ENCODE data around the gene EMX1.

DNA sequence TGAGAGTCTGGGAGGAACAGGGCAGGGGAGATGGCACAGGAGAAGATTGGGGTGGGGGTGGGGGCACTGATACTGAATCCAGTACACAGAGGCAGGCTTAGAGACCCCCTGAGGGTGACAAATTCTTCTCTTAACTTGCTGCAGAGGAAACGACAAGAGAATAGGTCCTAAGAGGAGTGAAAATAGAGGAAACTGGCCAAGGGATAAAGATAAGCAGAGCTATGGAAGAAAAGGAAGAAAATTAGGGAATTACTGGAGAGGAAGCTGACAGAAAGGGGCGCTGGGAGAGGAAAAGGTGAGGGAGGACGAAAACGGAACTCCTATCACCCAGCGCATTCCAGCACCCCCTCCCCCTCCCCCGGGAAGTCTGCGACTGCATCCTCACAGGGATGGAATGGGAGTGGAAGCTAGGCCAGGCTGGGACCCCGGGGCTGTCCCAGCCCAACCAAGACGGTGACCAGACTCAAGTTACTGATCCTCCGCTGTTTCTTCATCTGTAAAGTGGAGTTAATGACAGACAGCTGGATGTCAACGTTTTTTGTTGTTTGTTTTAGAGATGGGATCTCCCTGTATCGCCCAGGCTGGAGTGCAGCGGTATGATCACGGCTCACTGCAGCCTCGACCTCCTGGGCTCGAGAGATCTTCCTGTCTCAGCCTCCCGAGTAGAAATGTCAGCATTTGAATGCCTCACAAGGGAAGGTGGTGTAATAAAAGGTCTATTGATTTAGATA lies 2.6 kb upstream of the EMX1 start:
- TF ChIP-seq, protein P1, sequence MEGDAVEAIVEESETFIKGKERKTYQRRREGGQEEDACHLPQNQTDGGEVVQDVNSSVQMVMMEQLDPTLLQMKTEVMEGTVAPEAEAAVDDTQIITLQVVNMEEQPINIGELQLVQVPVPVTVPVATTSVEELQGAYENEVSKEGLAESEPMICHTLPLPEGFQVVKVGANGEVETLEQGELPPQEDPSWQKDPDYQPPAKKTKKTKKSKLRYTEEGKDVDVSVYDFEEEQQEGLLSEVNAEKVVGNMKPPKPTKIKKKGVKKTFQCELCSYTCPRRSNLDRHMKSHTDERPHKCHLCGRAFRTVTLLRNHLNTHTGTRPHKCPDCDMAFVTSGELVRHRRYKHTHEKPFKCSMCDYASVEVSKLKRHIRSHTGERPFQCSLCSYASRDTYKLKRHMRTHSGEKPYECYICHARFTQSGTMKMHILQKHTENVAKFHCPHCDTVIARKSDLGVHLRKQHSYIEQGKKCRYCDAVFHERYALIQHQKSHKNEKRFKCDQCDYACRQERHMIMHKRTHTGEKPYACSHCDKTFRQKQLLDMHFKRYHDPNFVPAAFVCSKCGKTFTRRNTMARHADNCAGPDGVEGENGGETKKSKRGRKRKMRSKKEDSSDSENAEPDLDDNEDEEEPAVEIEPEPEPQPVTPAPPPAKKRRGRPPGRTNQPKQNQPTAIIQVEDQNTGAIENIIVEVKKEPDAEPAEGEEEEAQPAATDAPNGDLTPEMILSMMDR (IDR thresholded peaks at IDR 0.05): no peak
- no peak for TF ChIP-seq POLR2A (IDR thresholded peaks at IDR 0.05)

Data from esophagus squamous epithelium (tissue), 4 donors.